SK-N-SH (cell line): ENCODE data around the gene SELENOV. TPM values are rescaled to one million over a fixed set of nuclear protein-coding genes. Genes with fewer than 3 reads are reported as not detected.
A peak's percentile ranks its signal among the peaks of the same experiment; 100 is the strongest.

Experiments used
- CTCF ChIA-PET: fragments of 300-600, 350-600 bp; formaldehyde crosslinking; extraction: SDS; loops from one replicate; lab custom pipeline; 2021; lab: Yijun Ruan, JAX
- POLR2A ChIA-PET: fragments of 350-600 bp; sonication (Branson Sonifier 250); formaldehyde crosslinking; extraction: SDS; loops from one replicate; lab custom pipeline; 2020; ENCODE audit warnings: antibody characterized with exemption, inconsistent platforms; lab: Yijun Ruan, JAX
- DNase-seq: peaks from one replicate; pipeline ENCODE4 v3.0.0; 2012
- H2AFZ ChIP-seq: fragments of 200-600 bp; sonication (generic); 2 replicates; pipeline ENCODE4 v1.8.1; 2016; ENCODE audit warnings: antibody characterized with exemption, mild to moderate bottlenecking, low read depth
- H3F3A ChIP-seq: fragments of 200-600 bp; sonication (generic); replicated peaks from 2 replicates; pipeline ENCODE3; 2016; ENCODE audit warnings: antibody characterized with exemption, mild to moderate bottlenecking; ENCODE audit not compliant: insufficient read depth
- H3K27ac ChIP-seq, 2 experiments: fragments of 200-500 bp in 1 of 2; fragments of 200-600 bp in 1 of 2; sonication (Bioruptor generic) in 1 of 2; sonication (generic), shearing (Covaris generic) in 1 of 2; 2 replicates each; pipeline versions ENCODE4 v1.5.1 to v1.6.1; 2014 to 2016; ENCODE audit warnings: low read depth in 2 of 2, inconsistent platforms in 1 of 2, low read length in 1 of 2, mild to moderate bottlenecking in 1 of 2, mixed read lengths in 1 of 2
- H3K27me3 ChIP-seq: fragments of 200-600 bp; sonication (generic), shearing (Covaris generic); 2 replicates; pipeline ENCODE4 v1.6.1; 2016; ENCODE audit warnings: mixed run types; ENCODE audit not compliant: insufficient read depth
- H3K36me3 ChIP-seq, 2 experiments: fragments of 200-500 bp in 1 of 2; fragments of 200-600 bp in 1 of 2; sonication (Bioruptor generic) in 1 of 2; sonication (generic) in 1 of 2; replicated peaks in 1 of 2; 2 replicates each; pipeline versions ENCODE3 to v1.5.1; 2014 to 2016; ENCODE audit warnings: low read length in 1 of 2, mild to moderate bottlenecking in 1 of 2; ENCODE audit not compliant: insufficient read depth in 2 of 2, control insufficient read depth in 1 of 2
- H3K4me1 ChIP-seq, 2 experiments: fragments of 200-500 bp in 1 of 2; fragments of 200-600 bp in 1 of 2; sonication (Bioruptor generic) in 1 of 2; sonication (generic), shearing (Covaris generic) in 1 of 2; 2 replicates each; pipeline versions ENCODE4 v1.5.1 to v1.6.1; 2014 to 2016; ENCODE audit warnings: low read depth in 1 of 2, low read length in 1 of 2, mixed run types in 1 of 2; ENCODE audit not compliant: insufficient read depth in 2 of 2, control insufficient read depth in 1 of 2
- H3K4me2 ChIP-seq: fragments of 200-600 bp; sonication (generic), shearing (Covaris generic); 2 replicates; pipeline ENCODE4 v1.6.1; 2017; ENCODE audit warnings: mixed run types
- H3K4me3 ChIP-seq, 2 experiments: fragments of 200-500 bp in 1 of 2; fragments of 200-600 bp in 1 of 2; sonication (Bioruptor generic) in 1 of 2; sonication (generic), shearing (Covaris generic) in 1 of 2; 2 replicates each; pipeline versions ENCODE4 v1.5.1 to v1.8.1; 2014 to 2016; ENCODE audit warnings: low read depth in 2 of 2, inconsistent platforms in 1 of 2, low read length in 1 of 2, mild to moderate bottlenecking in 1 of 2, mixed read lengths in 1 of 2, moderate library complexity in 1 of 2
- H3K79me2 ChIP-seq: fragments of 200-600 bp; sonication (generic); 2 replicates; pipeline ENCODE4 v1.8.1; 2017; ENCODE audit warnings: mild to moderate bottlenecking; ENCODE audit not compliant: insufficient read depth
- H3K9ac ChIP-seq: fragments of 200-600 bp; sonication (generic); 2 replicates; pipeline ENCODE4 v1.6.1; 2017; ENCODE audit warnings: mixed run types
- H3K9me2 ChIP-seq: fragments of 200-600 bp; sonication (generic); 2 replicates; pipeline ENCODE4 v1.6.1; 2017; ENCODE audit warnings: mixed run types
- H3K9me3 ChIP-seq: fragments of 200-600 bp; sonication (generic); 2 replicates; pipeline ENCODE4 v1.6.1; 2017; ENCODE audit warnings: mixed run types, mild to moderate bottlenecking, moderate library complexity
- H4K20me1 ChIP-seq: fragments of 200-600 bp; sonication (generic); 2 replicates; pipeline ENCODE4 v1.6.1; 2017; ENCODE audit warnings: mild to moderate bottlenecking, mixed run types; ENCODE audit not compliant: insufficient read depth
- CHD2 ChIP-seq: fragments of 150-350 bp; IDR thresholded peaks from 2 replicates; pipeline ENCODE4 v1.6.1; 2018; ENCODE audit warnings: low read length; ENCODE audit not compliant: partially characterized antibody
- CTCF ChIP-seq: fragments of 200-600 bp; sonication (generic); IDR thresholded peaks from 2 replicates; pipeline ENCODE4 v1.6.1; 2017; ENCODE audit warnings: antibody characterized with exemption, mild to moderate bottlenecking, moderate library complexity
- EZH2phosphoT487 ChIP-seq: fragments of 200-600 bp; sonication (generic); IDR thresholded peaks from 2 replicates; pipeline ENCODE4 v1.6.1; 2017; ENCODE audit warnings: low read depth, mixed run types, mild to moderate bottlenecking, antibody characterized with exemption, moderate library complexity, borderline replicate concordance
- FOSL2 ChIP-seq: IDR thresholded peaks from 2 replicates; pipeline ENCODE4 v1.4.0; 2012; ENCODE audit warnings: low read depth, mild to moderate bottlenecking, moderate library complexity, borderline replicate concordance
- GABPA ChIP-seq: IDR thresholded peaks from 2 replicates; pipeline ENCODE4 v1.4.0; 2012; ENCODE audit warnings: low read depth, mild to moderate bottlenecking
- GATA2 ChIP-seq: sonication (generic); formaldehyde crosslinking; IDR thresholded peaks from 2 replicates; pipeline ENCODE4 v1.5.0; 2020; ENCODE audit warnings: mild to moderate bottlenecking, missing genetic modification reagents
- MXI1 ChIP-seq: IDR thresholded peaks from 2 replicates; pipeline ENCODE4 v1.6.1; 2012; ENCODE audit warnings: mild to moderate bottlenecking, low read depth, low read length, improper control_type of control experiment
- NFIC ChIP-seq: IDR thresholded peaks from 2 replicates; pipeline ENCODE4 v1.4.0; 2012; ENCODE audit warnings: borderline replicate concordance
- NRF1 ChIP-seq: IDR thresholded peaks from 2 replicates; pipeline ENCODE4 v1.6.1; 2012; ENCODE audit warnings: low read depth, mild to moderate bottlenecking, low read length
- POLR2AphosphoS5 ChIP-seq: IDR thresholded peaks from 2 replicates; pipeline ENCODE4 v1.6.1; 2012; ENCODE audit warnings: low read depth, low read length
- RAD21 ChIP-seq: IDR thresholded peaks from 2 replicates; pipeline ENCODE4 v1.6.1; 2012; ENCODE audit warnings: mild to moderate bottlenecking, low read length
- REST ChIP-seq: IDR thresholded peaks from 2 replicates; pipeline ENCODE4 v1.6.1; 2012; ENCODE audit warnings: mild to moderate bottlenecking, low read depth, low read length, moderate library complexity
- SMC3 ChIP-seq: IDR thresholded peaks from 2 replicates; pipeline ENCODE4 v1.6.1; 2012; ENCODE audit warnings: low read depth, low read length, improper control_type of control experiment
- TAF1 ChIP-seq: IDR thresholded peaks from 2 replicates; pipeline ENCODE4 v1.6.1; 2012; ENCODE audit warnings: low read depth, mild to moderate bottlenecking, low read length, moderate library complexity, borderline replicate concordance
- TCF12 ChIP-seq: IDR thresholded peaks from 2 replicates; pipeline ENCODE4 v1.4.0; 2012
- TEAD4 ChIP-seq: IDR thresholded peaks from 2 replicates; pipeline ENCODE4 v1.4.0; 2012; ENCODE audit warnings: mild to moderate bottlenecking, borderline replicate concordance; ENCODE audit not compliant: insufficient read depth
- USF2 ChIP-seq: fragments of 150-350 bp; IDR thresholded peaks from 2 replicates; pipeline ENCODE4 v1.6.1; 2017; ENCODE audit warnings: antibody characterized with exemption, low read length, low read depth, borderline replicate concordance
- YY1 ChIP-seq: IDR thresholded peaks from 2 replicates; pipeline ENCODE4 v1.4.0; 2012; ENCODE audit warnings: low read depth, mild to moderate bottlenecking
- WGBS: methylation state at CpG from one replicate; pipeline ENCODE4 v1.1.6; 2017; ENCODE audit warnings: low lambda C conversion rate; 5-methylcytosine and 5-hydroxymethylcytosine counted together
- polyA plus RNA-seq, 3 experiments: library from polyadenylated mRNA; depleted of rRNA; stranded (reverse); fragments of >200 nt; gene quantifications; 2 replicates each; pipeline ENCODE4 v1.2.3, GENCODE V29; 2012

Gene SELENOV
- polyA plus RNA-seq, 1 of the 3 experiments (the other 2 are of a cell fraction): 0.08 TPM

GRCh38 chr19:39531834-39532232 is 16.9 kb downstream of the SELENOV start:
- H3K9me3 ChIP-seq: no peaks in the 10 kb centered on the region
- TF ChIP-seq TEAD4: no peak
- no peak for TF ChIP-seq USF2
- TF ChIP-seq TCF12: no peak
- no peak for TF ChIP-seq FOSL2
- TF ChIP-seq YY1: no peak
- H3K4me1 ChIP-seq: no peaks in the 10 kb centered on the region; a peak in 2 of 4 replicates
- H3K4me2 ChIP-seq: peak overlapping the region; percentile 81
- no peaks in the 10 kb centered on the region for H3K27me3 ChIP-seq
- H3K9ac ChIP-seq: peak overlapping the region; percentile 84
- H3K79me2 ChIP-seq: peaks cover 42% of the 10 kb centered on the region
- H3F3A ChIP-seq: peaks cover 4% of the 10 kb centered on the region
- peak overlapping the region; percentile 68; the same call in 1 of the 2 replicates for H2AFZ ChIP-seq
- POLR2A ChIA-PET: interaction anchor here (0.8 to 1.2 kb wide), 3 partner anchors 34 to 96 kb away, joined by 3 to 5 read pairs (median 4); partner anchors contain the start of gene RPS16
- H4K20me1 ChIP-seq: no peaks in the 10 kb centered on the region
- 7% methylated on average over 14 of the region's 14 CpGs for WGBS
- H3K9me2 ChIP-seq: no peaks in the 10 kb centered on the region
- H3K4me3 ChIP-seq: peak overlapping the region; percentile 76 to 83
- CTCF ChIA-PET: interaction anchor here (0.7 to 6.5 kb wide), 32 partner anchors 8 to 135 kb away, joined by 3 to 96 read pairs (median 9); partner anchors contain the start of genes DLL3, EID2, PLEKHG2 and RPS16
- H3K27ac ChIP-seq: peak overlapping the region in 1 of 2 experiments; percentile 54; a peak in 3 of 4 replicates
- H3K36me3 ChIP-seq: peaks cover 0 to 6% of the 10 kb centered on the region in 2 experiments
- no peak for DNase-seq

- Histone ChIP-seq H3K9me2 (no peaks in the 10 kb centered on the region), H3K27ac (peak within 1 kb of the TSS; percentile 54 to 77), H2AFZ (peak within 1 kb of the TSS; percentile 68; the same call in 1 of the 2 replicates), H3K79me2 (peaks cover 48% of the 10 kb centered on the region), H4K20me1 (no peaks in the 10 kb centered on the region; the same call in 1 of the 2 replicates), H3K9me3 (no peaks in the 10 kb centered on the region), H3K9ac (peak within 1 kb of the TSS; percentile 84), H3K4me1 (no peaks in the 10 kb centered on the region; a peak in 2 of 4 replicates), H3K36me3 (peaks cover 0 to 6% of the 10 kb centered on the region in 2 experiments), H3K27me3 (no peaks in the 10 kb centered on the region), H3K4me2 (peak within 1 kb of the TSS; percentile 81), H3K4me3 (peak within 1 kb of the TSS; percentile 76 to 83), H3F3A (no peaks in the 10 kb centered on the region)
- DNase-seq: peak; percentile 95
- WGBS: 1% methylated on average over 41 of the region's 65 CpGs
- POLR2A ChIA-PET: interaction anchor here (0.7 to 1.2 kb wide), 5 partner anchors 34 to 141 kb away, joined by 3 to 5 read pairs (median 3); partner anchors contain the start of genes MED29, PAF1 and RPS16
- no peak for TF ChIP-seq TEAD4
- TF ChIP-seq TAF1: peak; percentile 73
- peak; percentile 99 for TF ChIP-seq NRF1
- peak; percentile 30 for TF ChIP-seq CHD2
- TF ChIP-seq GABPA: no peak
- no peak for TF ChIP-seq EZH2phosphoT487
- 0 out of 2 replicates have a peak, but pooled peaks have one; percentile 10 for TF ChIP-seq REST
- TF ChIP-seq YY1: peak; percentile 83
- peak; percentile 30; the same call in 1 of the 2 replicates for TF ChIP-seq MXI1
- TF ChIP-seq SMC3: peak; percentile 82
- TF ChIP-seq NFIC: peak; percentile 15; the same call in 1 of the 2 replicates
- peak; percentile 92 for TF ChIP-seq POLR2AphosphoS5
- no peak for TF ChIP-seq GATA2 (CRISPR knock-in tag)
- TF ChIP-seq CTCF: peak; percentile 92
- TF ChIP-seq RAD21: peak; percentile 99
- CTCF ChIA-PET: interaction anchor here (0.6 to 6.5 kb wide), 43 partner anchors 8 to 135 kb away, joined by 3 to 96 read pairs (median 7); partner anchors contain the start of genes DLL3, PLEKHG2, RPS16 and SELENOV
Observed at GRCh38 chr19:39532233-39533002, 17.5 kb downstream of the SELENOV start, which contains the start of gene EID2B. Gene EID2B (minus strand): TSS chr19:39532852. CDS start chr19:39532802, 50 bp downstream.
